ENCODE data around the gene HOXD9.

The HOXD9 gene

DNA sequence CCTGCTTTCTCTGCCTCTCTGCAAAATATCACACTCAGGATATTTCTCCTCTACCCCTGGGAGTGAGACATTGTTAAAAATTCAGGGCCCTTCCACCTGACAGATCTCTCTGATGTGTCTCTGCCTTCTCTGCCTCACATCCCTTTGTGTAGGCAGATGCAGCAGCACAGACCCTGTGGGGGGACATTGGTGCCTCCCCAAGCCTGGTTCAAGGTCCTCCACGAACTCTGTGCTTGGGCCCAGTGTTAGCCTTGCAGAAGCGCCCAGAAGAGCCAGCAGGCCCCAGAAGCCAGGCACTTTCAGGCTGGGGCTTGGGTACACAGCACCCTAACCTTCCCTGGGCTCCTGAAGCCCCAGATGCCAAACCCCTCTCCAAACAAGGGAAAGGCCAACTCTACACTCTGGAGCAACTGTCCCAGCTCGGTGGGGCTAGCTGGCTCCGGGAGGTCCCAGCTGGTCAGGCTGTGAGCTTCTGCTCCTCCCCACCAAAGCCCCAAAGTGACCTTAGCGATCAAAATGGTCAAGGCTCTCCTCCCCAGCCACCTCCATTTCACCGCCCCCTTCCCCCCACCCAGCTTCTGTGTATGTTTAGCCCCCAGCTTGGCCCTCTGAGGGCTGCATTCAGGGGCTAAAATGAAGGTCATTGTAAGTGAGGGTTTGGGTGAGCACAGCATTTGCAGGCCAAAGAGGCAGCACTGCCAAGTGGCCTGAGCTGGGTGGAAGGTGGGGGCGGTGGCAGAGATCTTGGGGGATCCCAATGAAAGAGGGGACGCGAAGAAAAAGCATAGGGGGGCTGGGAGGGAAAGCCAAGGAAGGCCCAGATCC, 2.6 kb downstream of the HOXD9 start:
- H3K4me3 ChIP-seq = no peak overlapping the region
- no peaks in the 10 kb centered on the region for H3K36me3 ChIP-seq (replicated peaks)
- DNase-seq (ENCODE audit: low spot score in 2 of 2) = no peak
- peaks cover 6% of the 10 kb centered on the region; the same call in 1 of the 2 replicates for H3K27me3 ChIP-seq (ENCODE audit: low read depth)
- in situ Hi-C loops (cut with MboI; ENCODE audit: low sequenced_read_pairs) = loop anchor here (5.0 to 10.0 kb wide), 4 partner anchors 430 to 1030 kb away; no protein-coding TSS in a partner anchor
- no peaks in the 10 kb centered on the region for H3K9me3 ChIP-seq
- 0 out of 2 replicates have a peak, but pooled peaks cover 4% of the 10 kb centered on the region for H3K4me1 ChIP-seq

DNA sequence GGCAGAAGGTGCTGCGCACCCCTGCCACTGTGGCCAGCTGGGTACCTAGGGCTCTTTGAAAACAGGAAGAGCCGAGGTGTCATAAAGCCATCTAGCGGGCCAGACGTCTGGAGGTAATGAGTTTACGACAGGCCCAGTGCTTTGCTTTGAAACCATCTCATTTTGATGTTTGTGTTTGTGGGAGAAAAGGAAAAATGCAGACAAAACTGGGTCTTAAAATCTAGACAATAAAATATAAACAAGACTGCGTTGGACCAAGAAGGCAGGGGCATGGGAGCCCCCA, 3.2 kb downstream of the HOXD9 start:
- peaks cover 6% of the 10 kb centered on the region; the same call in 1 of the 2 replicates for H3K27me3 ChIP-seq (ENCODE audit: low read depth)
- DNase-seq (ENCODE audit: low spot score in 2 of 2) = no peak

DNA sequence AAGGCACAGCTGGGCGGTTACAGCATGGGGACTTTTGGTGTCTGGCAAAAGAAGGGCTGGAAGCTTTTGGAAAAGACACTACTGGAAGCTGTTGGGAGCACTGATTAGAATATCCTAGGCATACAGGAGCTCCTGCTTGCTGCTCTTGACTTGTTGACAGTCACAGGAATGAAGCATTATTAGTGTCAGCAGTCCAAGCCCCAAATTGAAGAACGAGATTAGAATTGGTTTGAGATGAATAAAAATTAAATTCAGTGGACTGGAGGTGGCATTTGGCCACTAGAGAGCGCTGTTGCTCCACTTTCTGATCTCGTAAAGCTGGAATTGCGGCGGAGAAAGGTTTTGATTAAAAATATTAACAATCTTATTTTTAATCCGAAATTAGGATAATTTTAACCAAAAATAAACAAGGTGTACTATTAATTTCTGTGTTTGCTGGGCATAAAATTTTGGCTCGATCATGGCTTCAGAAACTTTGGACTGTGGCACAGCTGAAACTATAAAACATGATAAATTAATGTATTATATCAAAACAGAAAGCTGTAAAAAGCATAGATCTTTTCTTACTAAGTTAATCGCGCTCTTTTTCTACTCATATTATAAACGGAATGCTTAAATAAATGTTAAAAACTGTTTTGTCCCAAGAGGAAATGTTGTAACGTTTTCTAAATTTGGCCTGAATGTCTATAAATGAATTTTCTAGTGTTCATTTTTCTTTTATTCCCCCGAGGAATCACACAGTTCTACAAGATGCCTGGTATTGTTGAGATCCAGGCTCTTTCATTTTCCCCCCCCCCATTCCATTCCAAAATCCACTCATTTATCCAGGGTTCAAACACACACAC, 4.6 kb downstream of the HOXD9 start:
- Histone ChIP-seq H3K4me3 (no peak overlapping the region), H3K27me3 (ENCODE audit: low read depth) (peaks cover 6% of the 10 kb centered on the region; the same call in 1 of the 2 replicates)
- peak in 1 of 2 experiments; percentile 82 for DNase-seq (ENCODE audit: low spot score in 2 of 2)

More for the DNA sequence above, 3.2 kb downstream of the HOXD9 start:
- Histone ChIP-seq H3K4me3 (no peak overlapping the region), H3K36me3 (replicated peaks) (no peaks in the 10 kb centered on the region), H3K4me1 (0 out of 2 replicates have a peak, but pooled peaks cover 4% of the 10 kb centered on the region), H3K9me3 (no peaks in the 10 kb centered on the region)
- in situ Hi-C loops (cut with MboI; ENCODE audit: low sequenced_read_pairs) = loop anchor here (5.0 to 10.0 kb wide), 4 partner anchors 429 to 1029 kb away; no protein-coding TSS in a partner anchor

DNA sequence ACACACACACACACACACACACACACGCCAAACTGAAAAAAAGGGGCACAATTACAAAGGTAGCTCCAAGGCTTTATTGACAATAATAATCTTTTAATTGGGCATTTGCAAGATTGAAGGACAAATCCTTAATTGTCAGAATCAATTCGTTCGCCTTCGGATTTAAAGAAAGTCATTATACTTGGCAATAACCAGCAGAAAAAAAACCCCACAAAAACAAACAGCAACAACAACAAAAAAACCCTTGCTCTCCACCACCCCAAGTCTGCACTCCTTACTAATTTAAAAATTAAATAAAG, 5.2 kb downstream of the HOXD9 start:
- in situ Hi-C loops (cut with MboI; ENCODE audit: low sequenced_read_pairs) = loop anchor here (5.0 to 10.0 kb wide), 4 partner anchors 427 to 1027 kb away; no protein-coding TSS in a partner anchor
- peaks cover 6% of the 10 kb centered on the region; the same call in 1 of the 2 replicates for H3K27me3 ChIP-seq (ENCODE audit: low read depth)

More for the DNA sequence above, 4.6 kb downstream of the HOXD9 start:
- no peaks in the 10 kb centered on the region for H3K9me3 ChIP-seq
- H3K36me3 ChIP-seq (replicated peaks) = no peaks in the 10 kb centered on the region
- H3K4me1 ChIP-seq = peaks cover 11% of the 10 kb centered on the region; the same call in 1 of the 2 replicates
- in situ Hi-C loops (cut with MboI; ENCODE audit: low sequenced_read_pairs) = loop anchor here (5.0 to 10.0 kb wide), 4 partner anchors 428 to 1028 kb away; no protein-coding TSS in a partner anchor

DNA sequence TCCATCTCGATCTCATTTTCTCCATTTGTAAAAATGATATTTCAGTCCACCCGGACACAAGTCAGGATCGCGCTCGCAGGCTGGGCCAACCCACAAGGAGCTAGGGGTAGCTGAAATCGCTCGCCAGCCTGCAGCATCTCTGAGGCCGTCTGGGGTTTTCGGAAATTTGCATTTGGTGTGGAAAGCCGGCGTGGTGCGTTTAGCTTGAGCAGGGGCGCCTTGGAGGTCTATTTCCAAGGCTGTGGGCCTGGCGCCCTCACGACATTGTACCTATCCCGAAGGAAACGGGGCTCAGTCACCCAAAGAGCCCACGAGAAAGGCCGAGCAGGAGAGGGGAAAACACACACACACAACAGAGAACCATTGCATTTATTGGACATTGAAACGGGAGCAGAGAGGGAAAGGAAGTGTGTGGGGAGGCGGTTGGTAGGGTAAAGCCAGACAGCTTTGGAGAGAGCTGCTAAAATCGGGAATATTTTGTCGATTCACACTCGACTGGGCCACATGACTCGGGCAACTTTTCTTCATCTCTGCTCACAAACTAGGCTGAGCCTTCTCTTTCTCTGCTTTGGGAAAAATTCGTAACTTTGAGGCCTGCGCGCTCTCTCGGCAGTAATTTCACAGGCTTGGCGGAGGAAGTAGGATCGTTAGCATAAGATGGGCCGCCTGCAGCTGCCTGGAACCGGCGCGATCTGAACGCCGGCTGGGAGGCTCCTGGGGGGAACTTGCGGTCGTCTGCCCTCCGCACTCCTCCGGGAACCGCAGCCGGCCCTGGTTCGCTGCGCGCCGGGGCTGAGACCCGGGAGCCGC, 5.9 kb downstream of the HOXD9 start:
- no peaks in the 10 kb centered on the region for H3K9me3 ChIP-seq
- peaks cover 11% of the 10 kb centered on the region; the same call in 1 of the 2 replicates for H3K4me1 ChIP-seq
- no peak for DNase-seq (ENCODE audit: low spot score in 2 of 2)
- no peak overlapping the region for H3K4me3 ChIP-seq
- peaks cover 3% of the 10 kb centered on the region; the same call in 1 of the 2 replicates for H3K27me3 ChIP-seq (ENCODE audit: low read depth)
- no peaks in the 10 kb centered on the region for H3K36me3 ChIP-seq (replicated peaks)
- in situ Hi-C loops (cut with MboI; ENCODE audit: low sequenced_read_pairs) = loop anchor here (5.0 to 10.0 kb wide), 4 partner anchors 426 to 1026 kb away; no protein-coding TSS in a partner anchor

More for the DNA sequence above, 5.2 kb downstream of the HOXD9 start:
- Histone ChIP-seq H3K9me3 (no peaks in the 10 kb centered on the region), H3K4me3 (no peak overlapping the region), H3K4me1 (peaks cover 11% of the 10 kb centered on the region; the same call in 1 of the 2 replicates), H3K36me3 (replicated peaks) (no peaks in the 10 kb centered on the region)
- no peak for DNase-seq (ENCODE audit: low spot score in 2 of 2)

DNA sequence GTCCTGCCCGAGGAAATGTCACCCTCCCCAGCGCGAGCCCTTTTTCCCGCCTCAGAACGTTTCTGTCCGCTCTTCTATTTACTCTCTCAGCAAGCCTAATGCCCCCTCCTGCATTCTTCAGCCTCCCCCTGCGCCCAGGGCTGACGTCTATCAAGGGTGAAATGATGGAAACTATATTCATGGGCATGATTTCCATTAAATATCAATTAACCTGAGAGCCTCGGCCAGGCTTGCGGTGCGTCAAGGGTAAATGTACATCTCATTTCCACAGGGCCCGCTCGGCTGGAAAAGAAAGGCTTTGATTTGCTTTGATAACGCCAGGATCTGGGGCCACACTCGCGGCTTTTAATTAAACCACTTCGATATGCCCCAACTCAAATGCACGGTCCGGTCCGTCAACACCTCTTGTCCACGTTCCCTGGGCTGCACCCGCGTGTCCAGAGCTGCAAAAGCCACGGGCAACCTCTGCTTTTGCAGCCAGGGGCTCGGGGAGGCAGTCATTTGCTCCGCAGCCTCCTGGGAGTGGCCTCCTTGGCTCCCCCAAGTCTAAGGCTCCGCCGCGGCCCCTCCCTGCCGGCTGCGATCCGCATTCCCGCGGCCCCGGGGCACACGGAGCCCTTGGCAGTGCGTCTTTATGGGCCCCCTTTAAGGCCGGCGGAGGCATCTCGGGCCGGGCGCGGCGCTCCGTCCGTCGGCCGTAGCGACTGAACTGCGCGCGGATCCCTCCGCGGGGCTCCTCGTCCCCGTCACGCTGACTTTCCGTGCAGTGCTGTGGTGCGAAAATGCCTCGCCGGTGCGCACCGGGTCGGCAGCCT, 6.7 kb downstream of the HOXD9 start, which contains the start of gene HOXD8:
Gene HOXD8 (plus strand): TSS at position 724 of the 815 bp plus-strand sequence. CDS start 662 bp downstream, outside the sequence.
- Histone ChIP-seq H3K4me3 (peak within 1 kb of the TSS; percentile 42), H3K4me1 (peaks cover 11% of the 10 kb centered on the region; the same call in 1 of the 2 replicates), H3K9me3 (no peaks in the 10 kb centered on the region), H3K27me3 (ENCODE audit: low read depth) (no peaks in the 10 kb centered on the region), H3K36me3 (replicated peaks) (no peaks in the 10 kb centered on the region)
- in situ Hi-C loops (cut with MboI; ENCODE audit: low sequenced_read_pairs) = loop anchor here (5.0 to 10.0 kb wide), 4 partner anchors 426 to 1026 kb away; no protein-coding TSS in a partner anchor
- DNase-seq (ENCODE audit: low spot score in 2 of 2) = peak in 1 of 2 experiments; percentile 83

DNA sequence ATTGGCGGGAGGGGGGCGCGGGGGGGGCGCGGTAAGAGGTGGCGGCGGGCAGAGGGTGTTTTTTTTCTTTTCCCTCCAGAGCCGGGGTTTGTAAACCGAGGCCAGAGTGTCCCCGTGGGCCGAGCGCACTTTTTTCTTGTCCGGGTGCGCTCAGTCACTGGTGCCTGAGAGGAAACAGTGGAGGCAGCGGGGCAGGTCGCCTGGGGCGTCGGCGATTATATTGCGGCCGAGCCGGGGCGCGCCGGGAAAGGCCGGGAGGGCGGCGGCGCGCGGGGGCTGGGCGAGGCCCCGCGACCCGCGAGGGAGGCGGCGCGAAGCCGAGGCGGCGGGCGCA, 7.3 kb downstream of the HOXD9 start:
- in situ Hi-C loops (cut with MboI; ENCODE audit: low sequenced_read_pairs) = loop anchor here (5.0 to 10.0 kb wide), 4 partner anchors 425 to 1025 kb away; no protein-coding TSS in a partner anchor
- DNase-seq (ENCODE audit: low spot score in 2 of 2) = peak in 1 of 2 experiments; percentile 59
- H3K27me3 ChIP-seq (ENCODE audit: low read depth) = no peaks in the 10 kb centered on the region
- no peaks in the 10 kb centered on the region for H3K9me3 ChIP-seq
- H3K4me3 ChIP-seq = peak overlapping the region; percentile 30
- peaks cover 11% of the 10 kb centered on the region for H3K4me1 ChIP-seq
- H3K36me3 ChIP-seq (replicated peaks) = no peaks in the 10 kb centered on the region

DNA sequence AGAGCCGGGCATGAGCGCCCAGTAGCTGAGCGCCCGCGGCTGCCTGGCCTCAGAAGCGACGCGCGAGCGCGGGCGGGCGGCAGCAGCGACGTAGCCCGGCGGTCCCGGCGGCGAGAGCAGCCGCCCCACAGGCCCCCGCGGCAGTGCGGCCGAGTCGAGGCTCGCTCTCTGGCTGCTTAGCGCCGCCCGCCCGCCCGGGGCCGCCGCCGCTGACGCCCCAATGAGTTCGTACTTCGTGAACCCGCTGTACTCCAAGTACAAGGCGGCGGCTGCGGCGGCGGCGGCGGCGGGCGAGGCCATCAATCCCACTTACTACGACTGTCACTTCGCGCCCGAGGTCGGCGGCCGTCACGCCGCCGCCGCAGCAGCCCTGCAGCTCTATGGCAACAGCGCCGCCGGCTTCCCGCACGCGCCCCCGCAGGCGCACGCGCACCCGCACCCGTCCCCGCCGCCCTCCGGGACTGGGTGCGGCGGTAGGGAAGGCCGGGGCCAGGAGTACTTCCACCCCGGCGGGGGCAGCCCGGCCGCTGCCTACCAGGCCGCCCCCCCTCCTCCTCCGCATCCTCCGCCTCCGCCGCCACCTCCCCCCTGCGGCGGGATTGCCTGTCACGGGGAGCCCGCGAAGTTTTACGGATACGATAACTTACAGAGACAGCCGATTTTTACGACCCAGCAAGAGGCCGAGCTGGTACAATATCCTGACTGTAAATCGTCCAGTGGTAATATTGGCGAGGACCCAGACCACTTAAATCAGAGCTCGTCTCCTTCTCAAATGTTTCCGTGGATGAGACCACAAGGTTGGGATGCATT, 7.8 kb downstream of the HOXD9 start:
- in situ Hi-C loops (cut with MboI; ENCODE audit: low sequenced_read_pairs) = no loop called here
- no peaks in the 10 kb centered on the region for H3K9me3 ChIP-seq
- no peaks in the 10 kb centered on the region for H3K36me3 ChIP-seq (replicated peaks)
- H3K4me1 ChIP-seq = peaks cover 17% of the 10 kb centered on the region
- DNase-seq (ENCODE audit: low spot score in 2 of 2) = peak in 1 of 2 experiments; percentile 68
- H3K27me3 ChIP-seq (ENCODE audit: low read depth) = no peaks in the 10 kb centered on the region
- peak overlapping the region; percentile 42 for H3K4me3 ChIP-seq

DNA sequence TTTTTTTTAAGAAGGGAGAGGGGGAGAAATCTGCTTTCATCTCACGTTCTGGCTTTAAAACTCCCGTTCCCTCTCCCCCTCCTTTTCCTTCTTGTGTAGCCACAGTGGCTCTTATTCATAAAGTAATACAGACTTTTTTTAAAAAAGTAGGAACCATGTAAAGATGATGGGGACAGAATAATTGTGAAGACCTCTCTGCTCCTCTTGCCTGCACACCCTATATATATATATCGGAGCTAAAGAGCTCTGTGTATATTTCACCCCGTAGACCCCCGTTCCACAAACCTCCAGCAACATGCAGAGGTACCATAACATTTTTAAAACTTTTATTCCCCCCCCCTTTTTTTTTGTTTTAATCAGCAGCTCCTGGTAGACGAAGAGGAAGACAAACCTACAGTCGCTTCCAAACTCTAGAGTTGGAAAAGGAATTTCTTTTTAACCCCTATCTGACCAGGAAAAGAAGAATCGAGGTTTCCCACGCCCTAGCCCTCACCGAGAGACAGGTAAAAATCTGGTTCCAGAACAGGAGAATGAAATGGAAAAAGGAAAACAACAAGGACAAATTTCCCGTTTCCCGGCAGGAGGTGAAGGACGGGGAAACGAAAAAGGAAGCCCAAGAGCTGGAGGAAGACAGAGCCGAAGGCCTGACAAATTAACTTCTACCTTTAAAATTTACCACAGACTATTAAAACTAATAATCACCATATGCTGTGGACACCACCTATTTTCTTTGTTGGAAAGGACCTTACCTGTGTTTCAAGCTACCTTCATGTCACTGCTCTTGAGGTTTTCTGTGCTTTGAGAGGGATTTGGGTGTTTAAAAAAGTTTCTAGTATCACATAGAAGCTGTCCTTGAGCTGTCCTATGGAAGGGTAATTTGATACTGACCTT, 8.7 kb downstream of the HOXD9 start:
- Histone ChIP-seq H3K27me3 (ENCODE audit: low read depth) (no peaks in the 10 kb centered on the region), H3K9me3 (no peaks in the 10 kb centered on the region), H3K4me3 (peak overlapping the region; percentile 42), H3K4me1 (peaks cover 22% of the 10 kb centered on the region), H3K36me3 (replicated peaks) (no peaks in the 10 kb centered on the region)
- DNase-seq (ENCODE audit: low spot score in 2 of 2) = no peak
- in situ Hi-C loops (cut with MboI; ENCODE audit: low sequenced_read_pairs) = no loop called here

DNA sequence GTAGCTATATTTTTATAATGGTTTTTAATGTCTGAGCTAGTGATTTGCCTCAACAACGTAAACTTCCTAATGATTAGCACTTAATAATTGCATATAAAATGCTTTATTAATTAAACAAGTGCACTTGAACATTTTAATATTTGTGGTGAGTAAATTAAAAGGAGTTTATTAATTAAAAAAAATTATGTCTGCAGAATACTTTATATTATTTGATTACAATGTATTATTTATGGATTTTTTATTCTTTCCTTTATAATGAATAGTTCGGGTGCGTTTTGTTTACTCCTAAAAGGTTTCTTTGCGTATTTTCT, 9.3 kb downstream of the HOXD9 start:
- H3K9me3 ChIP-seq = no peaks in the 10 kb centered on the region
- no peak overlapping the region; the same call in 1 of the 2 replicates for H3K4me3 ChIP-seq
- no peak for DNase-seq (ENCODE audit: low spot score in 2 of 2)
- peaks cover 22% of the 10 kb centered on the region for H3K4me1 ChIP-seq
- H3K27me3 ChIP-seq (ENCODE audit: low read depth) = no peaks in the 10 kb centered on the region
- in situ Hi-C loops (cut with MboI; ENCODE audit: low sequenced_read_pairs) = no loop called here
- no peaks in the 10 kb centered on the region for H3K36me3 ChIP-seq (replicated peaks)

All from HAP-1 (cell line).